Skeletal muscle tissue (tissue), 4 donors: ENCODE results near the gene ARF3. TPM values are rescaled to one million over a fixed set of nuclear protein-coding genes. Genes with fewer than 3 reads are reported as not detected.

ENCODE experiments used
- H3K27ac ChIP-seq: one replicate; pipeline ENCODE4 v1.7.0; 2013; ENCODE audit warnings: mild to moderate bottlenecking, low read depth, low read length, inconsistent platforms
- H3K27me3 ChIP-seq, 3 donors: one replicate each; pipeline ENCODE4 v1.7.0; 2013; ENCODE audit warnings: low read length in 3 of 3; ENCODE audit not compliant: control insufficient read depth in 3 of 3, insufficient read depth in 3 of 3
- H3K36me3 ChIP-seq, 3 donors: one replicate each; pipeline ENCODE4 v1.7.0; 2013; ENCODE audit warnings: low read length in 3 of 3; ENCODE audit not compliant: control insufficient read depth in 3 of 3, insufficient read depth in 3 of 3
- H3K4me1 ChIP-seq, 3 donors: one replicate each; pipeline ENCODE4 v1.7.0; 2013; ENCODE audit warnings: low read length in 3 of 3, mild to moderate bottlenecking in 3 of 3; ENCODE audit not compliant: control insufficient read depth in 3 of 3, insufficient read depth in 3 of 3
- H3K4me3 ChIP-seq, 3 donors: one replicate each; pipeline ENCODE4 v1.7.0; 2013; ENCODE audit warnings: low read length in 3 of 3
- H3K9ac ChIP-seq, 3 donors: one replicate each; pipeline ENCODE4 v1.7.0; 2013; ENCODE audit warnings: low read length in 3 of 3, mild to moderate bottlenecking in 3 of 3, moderate library complexity in 2 of 3, low read depth in 1 of 3
- H3K9me3 ChIP-seq, 3 donors: one replicate each; pipeline ENCODE4 v1.7.0; 2013; ENCODE audit warnings: low read length in 3 of 3; ENCODE audit not compliant: control insufficient read depth in 3 of 3
- total RNA-seq: library from RNA; depleted of rRNA; stranded (reverse); fragments of >200 nt; gene quantifications from one replicate; pipeline ENCODE4 v1.2.3, GENCODE V29; 2014
- donor health status: Osteomylitis.

The ARF3 gene
- total RNA-seq, 1 donor from 2014 or later: 19.8 TPM

DNA sequence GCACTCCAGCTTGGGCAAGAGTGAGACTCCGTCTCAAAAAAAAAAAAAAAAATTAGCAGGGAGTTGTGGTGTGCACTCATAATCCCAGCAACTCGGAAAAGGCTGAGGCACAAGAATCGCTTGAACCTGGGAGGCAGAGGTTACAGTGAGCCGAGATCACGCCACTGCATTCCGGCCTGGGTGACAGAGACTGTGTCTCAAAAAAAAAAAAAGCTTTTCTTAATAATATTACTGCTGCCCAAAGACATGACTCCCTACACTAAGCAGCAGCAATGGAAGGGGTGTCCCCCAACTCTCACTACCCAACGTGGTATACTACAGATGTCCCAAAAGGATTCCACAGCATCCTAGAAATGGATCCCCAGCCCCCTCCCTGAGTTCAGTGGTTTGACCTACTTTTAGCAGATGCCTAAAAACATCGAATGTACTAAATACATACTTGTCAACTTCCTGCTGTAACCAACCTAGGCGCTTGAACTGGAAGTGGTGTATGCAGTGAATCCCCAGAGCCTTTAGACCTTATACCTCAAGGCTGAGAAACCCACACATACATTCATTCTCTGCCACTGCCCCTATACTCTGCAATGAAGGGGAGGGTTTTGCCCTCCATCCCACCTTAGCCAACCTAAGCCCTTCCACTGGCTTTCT lies 23.5 kb downstream of the ARF3 start:
- no peaks in the 10 kb centered on the region for H3K4me1 ChIP-seq
- H3K9ac ChIP-seq: no peak overlapping the region
- H3K36me3 ChIP-seq: peaks cover 9 to 33% (median 16%) of the 10 kb centered on the region in 3 donors
- no peak overlapping the region for H3K4me3 ChIP-seq
- no peaks in the 10 kb centered on the region for H3K9me3 ChIP-seq
- no peak overlapping the region for H3K27ac ChIP-seq
- H3K27me3 ChIP-seq: no peaks in the 10 kb centered on the region

DNA sequence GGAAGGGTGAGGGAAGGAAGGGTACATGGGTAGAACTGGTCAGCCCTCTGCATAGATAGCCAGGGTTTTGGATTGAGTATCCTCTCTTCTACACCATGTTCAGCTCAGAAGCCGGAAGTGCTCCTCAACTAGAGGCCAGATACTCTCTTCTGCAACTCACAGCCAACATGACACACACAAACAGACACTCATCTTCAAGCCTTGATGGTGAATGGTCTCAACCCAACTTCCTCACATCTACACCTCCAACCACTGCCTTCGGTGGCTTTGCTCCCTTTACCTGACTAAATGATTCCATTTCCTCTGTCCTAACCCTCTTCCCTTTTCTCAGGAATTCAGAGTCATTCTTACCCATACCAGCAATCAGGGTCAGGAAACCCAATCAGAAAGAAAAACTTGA lies 24.4 kb downstream of the ARF3 start:
- peak overlapping the region in 1 of 3 donors; percentile 36 for H3K9ac ChIP-seq
- H3K9me3 ChIP-seq: no peaks in the 10 kb centered on the region
- H3K36me3 ChIP-seq: peaks cover 7 to 28% (median 12%) of the 10 kb centered on the region in 3 donors
- H3K27me3 ChIP-seq: no peaks in the 10 kb centered on the region
- no peak overlapping the region for H3K27ac ChIP-seq
- no peaks in the 10 kb centered on the region for H3K4me1 ChIP-seq
- H3K4me3 ChIP-seq: no peak overlapping the region

DNA sequence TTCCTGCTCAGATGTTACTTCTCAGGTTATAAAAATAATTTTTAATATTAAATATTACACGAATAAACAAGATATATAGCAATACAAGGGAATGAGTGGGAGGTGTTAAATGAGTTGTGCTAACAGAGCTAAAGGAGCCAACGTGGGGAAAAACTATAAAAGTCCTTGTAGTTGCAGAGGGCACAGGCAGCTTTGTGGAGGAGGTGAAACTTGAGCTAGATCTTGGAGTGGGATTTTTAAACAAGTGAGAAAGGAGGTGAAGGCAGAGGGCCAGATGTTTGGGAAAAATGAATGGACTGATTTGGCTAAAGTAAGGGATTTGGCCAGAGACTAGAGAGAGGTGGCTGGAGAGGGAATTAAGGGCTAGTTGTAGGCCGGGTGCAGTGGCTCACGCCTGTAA lies 26.8 kb downstream of the ARF3 start:
- H3K36me3 ChIP-seq: peaks cover 2 to 18% (median 11%) of the 10 kb centered on the region in 3 donors
- no peak overlapping the region for H3K27ac ChIP-seq
- H3K4me3 ChIP-seq: no peak overlapping the region
- H3K9ac ChIP-seq: no peak overlapping the region
- peaks cover 0 to 3% (median 0%) of the 10 kb centered on the region in 3 donors for H3K27me3 ChIP-seq
- no peaks in the 10 kb centered on the region for H3K9me3 ChIP-seq
- H3K4me1 ChIP-seq: peaks cover 3 to 4% (median 3%) of the 10 kb centered on the region in 3 donors

DNA sequence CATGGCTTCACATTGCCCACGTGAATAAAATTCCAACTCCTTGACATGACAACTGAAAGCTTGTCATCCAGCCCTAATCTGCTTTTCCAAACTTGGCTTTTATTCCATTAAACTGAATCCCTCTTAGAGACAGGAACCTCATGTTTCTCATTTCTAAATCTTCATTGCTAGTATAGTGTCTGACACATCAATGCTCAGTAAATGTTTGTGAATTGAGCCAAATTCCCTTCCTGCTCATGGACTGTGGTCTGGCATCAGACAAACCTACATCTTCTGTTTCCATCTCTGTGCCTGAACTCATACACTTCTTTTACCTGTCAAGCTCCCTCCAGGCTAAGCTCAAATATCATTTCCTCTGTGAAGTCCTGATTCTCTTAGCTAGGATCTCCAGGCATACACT lies 27.7 kb downstream of the ARF3 start:
- H3K27me3 ChIP-seq: peaks cover 0 to 6% (median 0%) of the 10 kb centered on the region in 3 donors
- H3K4me1 ChIP-seq: peaks cover 5 to 11% (median 9%) of the 10 kb centered on the region in 3 donors
- no peak overlapping the region for H3K27ac ChIP-seq
- H3K4me3 ChIP-seq: no peak overlapping the region
- H3K9ac ChIP-seq: no peak overlapping the region
- peaks cover 2 to 13% (median 9%) of the 10 kb centered on the region in 3 donors for H3K36me3 ChIP-seq
- H3K9me3 ChIP-seq: no peaks in the 10 kb centered on the region

DNA sequence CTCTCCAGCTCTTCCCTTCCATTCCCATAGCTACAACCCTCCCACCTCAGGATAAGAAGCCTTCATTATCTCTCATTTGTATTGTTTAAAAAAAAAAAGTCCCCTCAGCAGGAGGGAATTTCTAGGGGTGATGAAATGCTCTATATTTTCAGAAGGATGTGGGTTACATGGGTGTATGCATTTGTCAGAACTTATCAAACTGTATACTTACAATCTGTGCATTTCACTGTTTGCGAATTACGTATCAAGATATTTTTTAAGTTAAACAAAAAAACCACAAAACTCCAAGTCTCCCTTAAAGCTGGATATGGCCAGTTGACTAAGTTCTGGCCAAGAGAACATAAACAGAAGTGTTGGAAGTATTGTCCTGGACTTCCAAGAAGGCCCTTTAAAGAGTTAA lies 30.0 kb downstream of the ARF3 start:
- H3K4me3 ChIP-seq: no peak overlapping the region
- H3K27ac ChIP-seq: no peak overlapping the region
- H3K4me1 ChIP-seq: peaks cover 9 to 13% (median 13%) of the 10 kb centered on the region in 3 donors
- peaks cover under 1 to 5% (median 2%) of the 10 kb centered on the region in 3 donors for H3K36me3 ChIP-seq
- peaks cover 0 to 6% (median 0%) of the 10 kb centered on the region in 3 donors for H3K27me3 ChIP-seq
- H3K9ac ChIP-seq: no peak overlapping the region
- no peaks in the 10 kb centered on the region for H3K9me3 ChIP-seq

DNA sequence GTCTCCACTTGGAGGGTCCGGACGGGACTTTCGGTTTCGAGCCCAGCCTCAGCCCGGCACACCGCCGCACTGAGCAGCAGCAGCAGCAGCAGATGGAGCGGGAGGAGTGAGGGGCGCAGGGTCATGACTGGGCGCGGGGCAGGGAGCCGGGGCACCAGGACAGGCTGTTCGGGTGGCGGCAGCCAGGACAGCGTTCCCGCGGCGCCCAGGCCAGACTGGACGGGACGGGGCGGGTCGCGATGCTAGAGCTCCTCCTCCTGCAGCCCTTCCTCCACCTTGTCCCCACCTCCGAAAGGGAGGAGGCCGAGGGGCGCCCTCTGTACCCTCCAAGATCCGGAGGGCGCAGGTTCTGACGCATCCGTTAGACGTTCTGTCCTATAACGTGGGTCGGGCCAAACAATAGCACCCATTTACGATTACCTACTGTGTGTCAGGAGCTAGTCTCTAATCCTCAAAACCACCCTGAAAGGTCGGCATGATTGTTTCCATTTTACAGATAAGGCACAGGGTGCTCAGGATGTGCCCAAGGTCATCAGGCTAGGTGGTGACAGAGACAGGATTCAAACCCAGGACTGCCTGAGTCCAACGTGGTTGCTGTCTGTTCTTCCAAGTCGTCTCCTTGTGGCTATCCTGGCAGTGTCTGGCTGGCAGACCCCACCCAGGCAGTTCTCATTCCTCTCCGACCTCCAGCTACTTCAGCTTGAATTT lies 31.8 kb downstream of the ARF3 start, which contains the start of gene FKBP11:
FKBP11 (minus strand) TSS at position 189 of the 708 bp plus-strand sequence; CDS start at position 125, 64 bp downstream.
- Histone ChIP-seq H3K4me3 (peak within 1 kb of the TSS; percentile 68 to 83 (median 82)), H3K27ac (no peak within 1 kb of the TSS), H3K9me3 (no peaks in the 10 kb centered on the region), H3K36me3 (no peaks in the 10 kb centered on the region), H3K9ac (peak within 1 kb of the TSS; percentile 70 to 79 (median 77)), H3K27me3 (peaks cover 0 to 6% (median 0%) of the 10 kb centered on the region in 3 donors), H3K4me1 (peaks cover 9 to 13% (median 13%) of the 10 kb centered on the region in 3 donors)

DNA sequence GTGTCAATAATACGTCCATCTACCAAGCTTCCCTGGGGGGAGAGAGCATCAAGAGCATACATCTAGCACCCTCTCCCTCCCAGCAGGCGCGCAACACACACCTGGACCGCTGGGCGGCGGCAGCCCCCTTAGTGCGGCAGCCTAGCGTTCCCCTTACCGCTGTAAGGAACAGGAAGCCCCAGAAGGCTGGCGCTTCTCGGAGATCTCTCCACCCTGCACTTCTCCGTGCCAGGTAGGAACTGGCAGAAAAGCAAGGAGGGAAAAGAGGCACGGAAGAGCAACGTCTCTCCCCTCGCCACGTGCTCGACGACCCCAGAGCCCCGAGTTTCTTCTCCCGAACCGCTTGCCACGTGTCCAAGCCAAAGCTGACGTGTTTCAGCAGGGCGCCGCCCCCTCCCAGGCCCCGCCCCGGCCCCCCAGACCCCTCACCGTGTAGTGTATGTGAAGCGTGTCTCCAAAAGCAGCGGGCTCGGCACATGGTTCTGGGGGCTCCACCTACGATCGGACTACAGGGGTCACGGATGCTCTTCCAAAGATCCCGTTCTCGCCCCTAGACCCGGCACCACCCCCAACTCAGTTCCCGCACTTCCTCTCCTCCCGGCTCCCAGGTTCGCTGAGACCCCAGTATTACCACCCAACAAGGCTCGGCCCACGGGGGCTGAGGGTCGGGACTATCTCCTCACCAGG lies 32.5 kb downstream of the ARF3 start:
- Histone ChIP-seq H3K4me3 (peak overlapping the region; percentile 68 to 83 (median 82)), H3K4me1 (peaks cover 9 to 13% (median 13%) of the 10 kb centered on the region in 3 donors), H3K9ac (peak overlapping the region; percentile 70 to 79 (median 77)), H3K27me3 (peaks cover 0 to 6% (median 0%) of the 10 kb centered on the region in 3 donors), H3K27ac (no peak overlapping the region), H3K9me3 (no peaks in the 10 kb centered on the region), H3K36me3 (no peaks in the 10 kb centered on the region)

DNA sequence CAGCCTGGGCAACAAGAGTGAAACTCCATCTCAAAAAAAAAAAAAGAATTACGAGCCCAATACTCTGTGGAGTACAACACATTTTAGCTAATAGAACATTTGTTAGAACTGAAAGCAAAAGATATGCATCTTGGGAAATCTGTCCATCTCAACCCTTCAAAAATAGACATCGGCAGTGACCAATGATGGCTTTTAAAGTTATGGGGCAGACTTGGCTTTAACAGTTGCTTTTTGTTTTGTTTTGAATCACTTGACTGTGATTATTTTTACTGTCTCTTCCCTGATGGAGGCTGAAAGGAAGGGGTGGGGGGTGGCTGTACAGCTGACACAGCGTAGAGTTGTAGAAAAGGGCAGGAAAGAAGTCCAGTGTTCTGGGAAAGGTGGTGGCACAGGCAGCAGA lies 34.2 kb downstream of the ARF3 start:
- H3K27me3 ChIP-seq: peaks cover 0 to 6% (median 0%) of the 10 kb centered on the region in 3 donors
- no peak overlapping the region for H3K4me3 ChIP-seq
- H3K36me3 ChIP-seq: no peaks in the 10 kb centered on the region
- peaks cover 9 to 13% (median 13%) of the 10 kb centered on the region in 3 donors for H3K4me1 ChIP-seq
- H3K9ac ChIP-seq: no peak overlapping the region
- no peak overlapping the region for H3K27ac ChIP-seq
- H3K9me3 ChIP-seq: no peaks in the 10 kb centered on the region

DNA sequence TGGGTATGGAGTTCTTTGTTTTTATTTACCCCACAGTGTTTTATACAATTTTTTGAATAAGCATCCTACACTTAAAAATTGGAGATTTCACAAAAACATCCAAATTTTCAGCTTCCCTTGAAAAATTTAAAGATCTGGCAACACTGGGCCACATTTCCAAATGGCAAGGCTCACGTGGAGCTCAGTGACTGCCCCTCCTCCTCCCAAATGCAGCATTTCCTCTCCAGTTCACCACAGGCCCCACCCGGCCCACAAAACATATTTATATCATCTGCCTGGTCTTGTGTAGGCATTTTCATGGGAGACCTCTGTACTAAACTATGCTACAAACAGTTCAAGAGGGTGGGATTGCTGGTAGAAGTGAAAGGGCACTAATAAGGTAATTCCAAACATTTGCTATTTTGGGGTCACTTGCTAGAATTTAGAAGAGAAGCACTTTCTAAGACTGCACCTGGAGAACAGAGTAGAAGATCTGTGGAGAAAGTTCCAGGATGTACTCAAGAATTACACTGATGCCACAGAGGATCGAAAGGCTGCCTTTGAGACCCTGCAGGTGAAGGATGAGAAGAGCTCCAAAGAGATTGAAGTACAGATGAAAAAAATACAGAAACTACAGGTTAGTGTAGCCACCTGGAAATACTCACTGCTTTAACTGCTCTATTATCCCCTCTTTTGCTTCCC lies 39.3 kb downstream of the ARF3 start:
- Histone ChIP-seq H3K27ac (no peak overlapping the region), H3K4me3 (no peak overlapping the region), H3K36me3 (no peaks in the 10 kb centered on the region)

More for the DNA sequence above, 39.3 kb downstream of the ARF3 start:
- no peaks in the 10 kb centered on the region for H3K9me3 ChIP-seq
- H3K27me3 ChIP-seq: no peaks in the 10 kb centered on the region
- no peak overlapping the region for H3K9ac ChIP-seq
- H3K4me1 ChIP-seq: no peaks in the 10 kb centered on the region
